Activated CD8-positive, alpha-beta memory T cell treated with anti-CD3 and anti-CD28 coated beads for 1 hour (primary cell): Measurements from ENCODE around the gene ANKRD28.

Experiments used
- DNase-seq, 2 donors: peaks; one replicate each; pipeline ENCODE4 v3.0.0-alpha.2; 2020; ENCODE audit warnings: low read depth in 1 of 2; ENCODE audit errors: extremely low read depth in 1 of 2

The ANKRD28 gene

DNA sequence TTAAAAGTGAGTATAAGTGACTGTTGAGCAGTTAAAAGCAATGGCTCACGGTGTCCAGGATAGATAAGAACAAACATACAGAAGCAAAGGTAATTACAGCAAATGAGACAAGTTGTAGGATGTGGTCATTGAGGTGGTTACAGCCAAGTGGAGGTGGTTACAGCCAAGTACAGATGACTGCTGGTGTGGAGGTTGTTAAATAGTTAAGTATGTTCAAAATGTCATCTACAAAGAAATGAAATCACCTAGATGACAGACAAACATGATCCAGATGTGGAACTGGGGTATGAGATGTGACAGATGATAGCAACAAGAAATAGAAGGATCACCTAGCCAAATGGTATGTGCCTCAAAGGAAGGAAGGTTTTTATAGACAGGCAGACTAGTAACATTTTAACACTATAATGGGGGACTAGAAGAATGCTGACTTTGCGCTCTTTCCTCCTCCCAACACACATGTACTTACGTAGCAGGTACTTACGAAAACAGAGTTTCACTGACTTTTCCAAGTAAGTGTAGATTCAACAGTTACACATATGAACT lies 6.8 kb upstream of the ANKRD28 start:
- DNase-seq: no peak

DNA sequence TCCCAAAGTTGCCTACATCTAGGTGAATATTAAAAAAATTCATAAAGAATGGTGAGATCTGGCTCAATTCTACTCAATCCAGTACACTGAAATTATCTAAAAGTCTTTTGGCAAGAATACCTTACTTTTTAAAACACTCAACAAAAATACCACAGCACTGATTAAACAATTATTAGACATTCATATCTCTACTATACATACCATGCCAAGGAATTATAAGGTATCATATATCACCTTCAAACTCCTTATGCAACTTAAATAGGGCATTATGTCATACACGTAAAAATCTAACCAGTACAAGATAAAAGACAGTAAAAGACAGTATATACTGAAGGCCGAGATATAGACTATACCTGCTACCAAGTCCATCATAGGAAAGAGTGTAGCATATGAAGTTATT lies 6.1 kb upstream of the ANKRD28 start:
- DNase-seq: no peak

DNA sequence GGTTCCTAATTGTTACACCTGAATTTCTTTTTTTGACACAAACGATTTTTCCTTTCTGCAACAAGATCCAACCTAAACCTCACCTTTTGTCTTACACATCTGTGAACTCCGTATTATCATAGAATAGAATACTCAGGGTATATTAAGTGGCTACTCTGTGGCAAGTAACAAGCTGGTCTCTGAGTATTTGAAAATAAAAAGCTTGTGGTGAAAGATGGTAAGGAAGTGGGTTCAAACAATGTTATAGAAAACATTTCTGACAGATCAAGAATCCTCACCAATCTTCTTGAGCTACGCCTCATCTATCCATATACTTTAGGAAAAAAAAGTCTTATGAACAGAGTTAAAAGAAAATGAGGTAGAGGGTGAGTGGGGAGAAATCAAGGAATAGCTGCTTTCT lies 3.5 kb upstream of the ANKRD28 start:
- no peak for DNase-seq

DNA sequence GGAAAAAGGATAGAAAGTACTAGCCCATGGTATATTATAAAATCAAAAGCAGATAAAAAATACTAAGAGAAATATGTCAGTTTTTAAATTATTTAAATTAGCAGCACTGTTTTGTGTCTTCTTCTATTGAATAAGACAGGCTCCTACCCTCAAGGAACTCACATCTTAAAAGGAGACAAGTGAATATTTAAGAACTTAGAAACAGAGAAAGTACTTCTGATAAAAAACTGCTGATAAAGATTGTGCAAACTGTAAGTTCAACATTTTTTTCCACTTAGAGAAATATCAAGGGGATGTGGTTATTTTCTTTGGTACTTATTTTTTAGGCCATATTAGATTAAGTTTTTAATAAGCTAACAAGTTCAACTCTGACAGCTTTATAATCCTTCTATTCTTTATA lies 3.0 kb upstream of the ANKRD28 start:
- no peak for DNase-seq

DNA sequence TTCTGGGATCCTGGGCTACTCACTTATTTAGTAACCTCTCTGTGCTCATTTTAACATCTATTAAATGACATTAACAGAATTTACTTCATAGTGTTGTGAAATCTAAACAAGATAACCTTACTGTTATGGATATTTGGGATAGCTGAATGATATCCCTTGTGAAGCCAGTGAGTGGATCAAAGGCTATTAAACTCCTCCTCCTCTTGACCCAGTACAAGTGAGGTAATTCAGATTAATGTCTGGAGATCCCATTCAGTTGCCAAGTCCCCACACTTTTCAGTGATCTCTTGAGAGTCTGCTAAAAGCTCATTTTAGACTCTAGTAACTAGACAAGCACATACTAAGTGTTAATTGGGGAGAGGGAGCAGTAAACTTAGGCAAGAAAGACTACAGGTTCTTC lies 2.5 kb upstream of the ANKRD28 start:
- no peak for DNase-seq

DNA sequence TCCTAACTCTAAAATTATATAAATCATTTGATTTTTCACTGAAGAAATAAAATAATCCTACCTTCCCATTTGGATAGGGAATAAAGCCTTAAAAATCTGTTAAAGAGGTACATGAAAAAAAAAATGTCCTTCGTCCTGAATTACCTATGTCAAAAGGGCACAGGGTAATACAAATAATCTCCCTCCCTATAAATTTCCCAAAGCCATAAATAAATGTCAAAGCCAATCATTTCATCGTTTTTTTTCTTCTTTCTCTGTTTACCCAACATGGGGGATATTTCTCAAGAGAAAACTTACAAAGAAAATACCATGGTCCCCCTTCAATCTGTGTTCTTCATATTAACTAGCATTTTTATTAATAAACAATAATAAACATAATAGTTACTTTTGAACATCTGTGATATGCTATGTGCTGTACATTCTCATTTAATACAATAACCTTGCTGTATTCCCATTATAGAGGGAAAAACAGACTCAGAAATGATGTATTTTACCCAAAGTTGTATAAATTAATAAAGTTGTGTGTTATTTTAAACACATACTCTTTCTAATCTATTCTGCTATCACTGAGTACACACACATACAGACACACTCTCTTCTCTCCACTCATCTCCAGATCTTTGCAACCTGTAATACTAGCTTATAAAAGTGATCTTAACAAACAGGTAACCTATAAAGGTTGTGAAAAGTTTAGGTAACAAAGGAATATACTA lies 910 bp upstream of the ANKRD28 start:
- no peak for DNase-seq

DNA sequence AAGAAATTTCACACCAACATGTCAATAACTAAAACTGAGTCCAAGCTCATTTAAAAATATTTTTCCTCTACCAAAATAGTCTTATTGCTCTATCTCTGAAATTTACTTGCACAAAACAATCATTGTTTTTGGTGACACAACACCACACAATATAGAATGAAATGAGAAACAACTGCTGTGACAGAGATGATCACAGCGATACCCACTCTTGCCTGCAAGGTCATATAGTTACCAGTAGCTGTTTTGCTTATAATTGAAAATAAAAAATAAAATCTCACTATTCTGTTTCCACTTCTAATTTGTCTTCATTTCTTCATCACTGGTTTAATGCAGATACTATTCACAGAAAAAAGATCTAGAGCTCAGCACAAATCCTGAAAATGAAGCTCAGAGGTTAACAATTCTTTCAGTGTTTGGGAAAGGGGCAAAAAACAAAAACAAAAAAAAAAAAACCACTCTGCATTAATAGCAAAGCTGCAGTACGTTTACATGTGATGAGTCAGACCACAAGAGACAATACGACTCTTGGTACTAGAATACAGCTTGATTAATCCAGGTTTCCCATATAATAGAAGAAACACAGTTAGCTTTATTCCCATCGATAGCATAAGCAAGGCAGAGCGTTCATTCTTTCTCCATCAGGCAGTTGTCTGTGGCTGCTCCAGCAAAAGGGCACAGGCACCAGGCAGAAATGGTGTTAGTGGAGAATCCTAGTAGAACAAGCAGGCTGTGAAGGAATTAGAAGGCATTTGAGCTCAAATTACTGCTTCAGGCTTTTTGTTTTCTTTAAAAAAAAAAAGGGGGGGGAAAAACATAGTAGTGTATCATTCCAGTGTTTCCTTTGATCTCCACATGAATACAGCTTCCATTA lies 773 bp downstream of the ANKRD28 start:
- no peak for DNase-seq

DNA sequence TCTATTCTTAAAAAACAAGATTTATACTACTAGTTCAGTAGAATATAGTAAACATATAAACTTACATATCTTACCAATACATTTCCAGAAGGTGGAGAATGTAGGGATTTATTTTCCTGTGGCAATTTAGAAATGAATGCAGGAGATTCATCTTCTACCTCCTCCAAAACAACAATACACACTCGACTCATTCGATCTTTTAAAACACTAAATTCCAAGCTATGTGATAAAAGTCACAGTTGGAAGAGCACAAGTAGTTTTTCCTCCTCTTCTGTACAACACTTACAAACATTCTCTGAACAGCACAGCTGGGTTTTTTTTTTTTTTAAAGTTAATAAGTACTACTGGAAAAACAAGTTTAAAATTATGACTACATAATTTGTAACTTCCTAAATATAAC lies 1.4 kb downstream of the ANKRD28 start:
- no peak for DNase-seq

DNA sequence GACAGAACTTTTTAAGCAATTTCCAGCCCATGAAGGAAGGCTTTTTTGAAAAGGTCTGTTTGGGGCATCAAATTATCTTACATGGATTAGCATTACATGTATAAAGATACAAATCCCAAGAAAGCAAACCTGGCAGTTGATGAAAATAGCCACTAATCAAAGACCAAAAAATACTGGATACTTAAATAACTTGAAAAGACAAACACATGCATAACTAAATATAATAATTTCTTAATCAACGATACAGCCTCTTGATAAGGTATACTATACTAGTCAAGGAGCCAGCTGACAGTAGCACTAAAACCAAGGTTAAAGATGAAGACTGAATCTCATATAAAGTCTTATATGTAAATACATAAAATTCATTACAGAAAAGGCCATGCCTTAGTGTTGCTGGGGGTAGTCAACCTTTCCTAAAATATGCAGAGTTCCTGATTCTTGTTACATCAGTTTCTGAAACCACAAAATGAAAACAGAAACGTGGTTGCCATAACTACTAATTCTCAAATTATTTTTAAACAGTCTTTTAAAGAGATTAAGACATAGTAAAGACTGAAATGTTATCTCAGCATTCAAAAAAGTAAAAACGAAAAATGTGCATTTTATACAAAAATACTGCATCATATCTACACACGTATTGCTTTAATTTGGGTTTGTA lies 2.0 kb downstream of the ANKRD28 start:
- no peak for DNase-seq

DNA sequence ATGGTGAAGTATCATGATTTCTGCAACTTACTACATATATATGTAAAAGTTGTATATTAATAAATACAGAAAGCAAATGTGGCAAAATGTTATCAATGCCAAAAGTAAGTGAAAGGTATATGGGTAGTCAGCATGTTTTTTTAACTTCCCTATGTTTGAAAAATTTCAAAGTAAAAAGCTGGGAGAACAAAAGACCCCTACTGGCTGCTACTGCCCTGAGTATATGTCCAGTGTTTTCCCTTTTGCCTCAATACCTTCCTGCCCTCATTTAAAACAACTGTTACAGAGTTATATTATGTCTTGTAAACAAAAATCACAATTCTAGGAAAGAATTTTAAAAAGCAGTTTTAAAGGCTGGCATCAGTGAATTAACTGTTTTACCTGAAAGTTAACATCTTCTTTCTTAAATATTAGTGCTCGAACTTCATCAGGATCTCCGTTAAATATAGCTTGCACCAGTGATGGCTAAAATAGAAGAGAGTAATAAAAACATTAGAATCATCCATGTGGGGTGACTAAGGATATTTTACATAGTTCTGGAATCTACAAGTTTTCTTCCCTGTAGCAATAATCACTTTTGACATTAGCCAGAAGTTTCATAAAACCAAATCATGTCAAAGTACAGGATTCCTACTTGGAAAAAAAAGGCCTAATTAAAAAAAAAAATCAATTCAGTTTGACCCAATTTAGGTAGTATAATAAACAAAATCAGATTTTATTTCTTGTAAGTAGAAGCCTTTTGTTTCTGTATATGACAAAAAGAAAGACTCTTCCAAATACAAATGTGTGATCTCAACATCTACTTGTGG lies 2.7 kb downstream of the ANKRD28 start:
- no peak for DNase-seq

DNA sequence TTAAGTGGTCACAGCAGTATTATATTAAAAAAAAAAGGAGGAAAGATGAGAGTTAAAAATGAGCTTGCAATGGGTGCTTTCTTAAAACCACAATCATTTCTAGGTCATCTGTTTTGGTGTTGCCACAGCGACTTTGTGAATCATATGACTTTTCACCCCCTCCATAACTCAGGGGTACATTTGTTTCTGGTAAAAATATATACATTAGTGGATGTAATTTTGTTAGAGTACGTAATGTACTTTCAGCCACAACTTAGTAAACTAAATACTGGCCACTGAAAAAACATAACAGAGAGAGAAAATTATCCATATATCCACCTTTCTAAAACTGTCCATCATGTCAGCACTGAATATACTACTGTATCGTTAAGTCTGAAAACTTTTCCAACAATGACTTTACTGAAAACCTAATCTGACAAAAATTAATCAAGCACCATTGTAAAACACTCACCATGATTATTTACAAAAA lies 3.4 kb downstream of the ANKRD28 start:
- no peak for DNase-seq

DNA sequence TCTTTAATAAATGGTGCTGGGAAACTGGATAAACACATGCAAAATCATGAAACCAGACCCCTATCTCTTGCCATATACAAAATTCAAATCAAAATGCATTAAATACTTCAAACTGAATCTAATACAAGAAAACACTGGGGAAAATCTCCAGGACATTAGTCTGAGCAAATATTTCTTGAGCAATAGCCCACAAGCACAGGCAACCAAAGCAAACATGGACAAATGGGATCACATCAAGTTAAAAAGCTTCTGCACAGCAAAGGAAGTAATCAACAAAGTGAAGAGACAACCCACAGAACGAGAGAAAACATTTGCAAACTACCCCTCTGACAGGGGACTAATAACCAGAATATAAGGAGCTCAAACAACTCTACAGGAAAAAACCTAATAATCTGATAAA lies 6.3 kb downstream of the ANKRD28 start:
- DNase-seq: no peak

DNA sequence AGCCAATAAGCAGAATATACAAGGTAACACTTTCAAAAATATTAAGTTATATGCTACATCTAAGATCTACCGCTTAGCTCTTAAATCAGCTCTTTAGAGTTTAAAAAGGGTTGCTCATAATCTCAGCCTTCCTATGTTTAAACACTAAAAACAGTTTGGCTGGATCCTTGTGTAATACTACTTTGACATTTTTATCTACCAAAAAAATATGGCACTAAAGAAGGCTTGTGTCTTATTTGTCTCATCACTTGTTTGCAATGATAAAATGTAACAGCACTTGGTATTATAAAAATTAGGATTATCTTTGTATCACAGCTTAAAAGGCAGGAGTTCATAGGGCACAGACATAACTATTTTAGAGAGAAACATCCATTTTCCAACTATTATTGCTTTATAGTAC lies 9.8 kb downstream of the ANKRD28 start:
- DNase-seq: no peak

DNA sequence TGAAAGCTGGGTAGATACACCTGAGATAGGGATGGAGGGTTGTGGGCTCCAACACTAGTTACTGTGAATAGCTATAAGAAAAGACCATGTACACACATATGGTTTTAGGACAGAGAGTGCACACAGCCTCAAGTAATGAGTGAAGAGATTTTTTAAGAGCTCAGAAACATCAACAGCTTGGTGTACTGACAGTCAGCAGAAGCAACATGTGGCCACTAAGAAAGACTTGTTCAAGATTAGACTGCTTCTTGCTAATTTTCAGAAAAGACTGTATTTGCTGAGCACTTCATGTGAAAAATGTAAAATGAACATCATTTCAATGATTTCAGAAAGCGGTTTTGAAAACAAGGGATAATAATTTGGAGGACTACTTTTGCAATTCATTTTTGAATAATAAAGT lies 10.3 kb downstream of the ANKRD28 start:
- DNase-seq: no peak

DNA sequence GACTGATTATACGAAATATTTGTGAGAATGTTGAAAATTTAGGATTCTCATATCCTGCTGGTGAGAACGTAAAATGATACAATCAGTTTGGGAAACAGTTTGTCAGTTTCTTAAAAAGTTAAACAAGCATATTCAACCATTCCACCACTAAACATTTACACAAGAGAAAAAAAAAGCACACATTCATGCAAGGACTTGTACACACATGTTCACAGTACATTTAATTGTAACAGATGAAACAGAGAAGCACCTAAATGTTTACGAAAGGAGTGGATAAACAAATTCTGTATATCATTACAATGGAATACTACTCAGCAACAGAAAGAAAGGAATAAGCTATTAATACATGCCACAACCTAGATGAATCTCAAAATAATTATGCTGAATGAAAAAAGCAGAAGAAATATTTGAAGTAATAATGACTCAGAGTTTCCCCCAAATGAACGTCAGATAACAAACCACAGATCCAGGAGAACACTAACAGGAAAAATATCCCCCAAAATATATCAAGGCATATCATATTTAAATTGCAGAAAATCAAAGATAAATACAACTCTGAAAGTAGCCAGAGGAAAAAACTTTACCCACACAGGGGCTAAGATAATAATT lies 14.3 kb downstream of the ANKRD28 start:
- no peak for DNase-seq

DNA sequence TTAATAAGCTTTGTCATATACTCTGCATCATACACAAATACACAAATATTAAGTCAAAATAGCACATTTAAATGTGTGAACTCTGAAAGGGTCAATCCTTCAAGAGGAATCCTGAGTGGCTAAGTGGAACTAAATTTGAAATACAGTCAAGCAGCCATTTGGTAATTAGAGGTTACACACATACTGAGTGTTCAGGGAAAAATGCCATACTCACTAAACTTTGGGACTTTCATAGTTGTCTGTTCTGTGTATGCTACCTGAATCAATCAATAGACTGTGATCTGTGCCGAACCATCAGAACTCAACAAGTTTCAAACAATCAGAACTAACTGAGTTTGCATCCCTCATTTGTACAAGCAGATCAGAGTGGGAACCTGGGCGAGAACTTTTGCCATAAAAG lies 15.3 kb downstream of the ANKRD28 start:
- DNase-seq: no peak

DNA sequence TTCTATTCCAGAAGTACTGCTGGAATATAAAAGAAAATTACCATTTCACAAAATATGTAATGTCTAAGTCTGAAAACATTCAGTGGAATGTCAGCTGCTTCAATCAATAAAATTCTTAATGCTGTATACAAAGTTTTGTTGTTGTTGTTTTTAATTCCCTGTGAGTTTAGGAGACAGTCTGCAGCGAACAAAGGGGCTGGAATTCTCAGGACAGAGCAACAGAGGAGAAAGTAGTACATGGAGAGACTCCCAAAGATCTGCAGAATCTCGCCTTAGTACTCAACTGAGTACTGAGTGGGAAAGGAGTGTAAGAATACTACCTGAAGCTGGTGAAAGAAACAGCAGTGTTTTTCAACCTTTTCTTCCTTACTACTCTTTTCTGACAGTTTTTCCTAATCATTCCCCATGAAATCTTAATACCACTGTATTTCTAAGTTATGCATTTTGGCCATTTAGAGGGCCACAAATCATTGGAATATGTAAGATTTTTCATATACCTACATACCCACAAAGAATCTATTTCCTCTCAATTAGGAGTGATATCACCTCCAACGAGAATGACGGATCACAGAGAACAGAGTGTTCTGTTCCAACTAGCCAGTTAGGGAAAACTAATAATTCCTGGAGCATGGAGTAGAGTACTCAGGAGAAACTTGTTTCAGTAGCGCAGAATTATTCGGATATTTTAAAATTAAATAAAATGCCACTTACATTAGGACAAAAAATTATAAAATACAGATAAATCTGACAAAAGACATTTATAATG lies 16.0 kb downstream of the ANKRD28 start:
- DNase-seq: no peak

DNA sequence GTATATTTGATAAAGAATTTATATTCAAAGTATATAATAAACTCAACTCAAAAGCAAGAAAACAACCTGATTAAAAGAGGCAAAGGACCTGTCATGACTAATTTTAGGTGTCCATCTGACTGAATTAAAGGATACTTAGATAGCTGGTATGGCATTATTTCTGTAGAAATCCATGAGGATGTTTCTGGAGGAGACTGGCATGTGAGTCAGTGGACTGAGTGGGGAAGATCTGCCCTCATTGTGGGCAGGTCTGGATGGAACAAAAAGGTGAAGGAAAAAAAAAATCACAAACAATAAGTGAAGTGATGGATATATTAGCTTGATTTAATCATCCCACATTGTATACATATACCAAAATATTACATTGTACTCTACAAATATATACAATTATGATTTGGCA lies 16.6 kb downstream of the ANKRD28 start:
- no peak for DNase-seq

DNA sequence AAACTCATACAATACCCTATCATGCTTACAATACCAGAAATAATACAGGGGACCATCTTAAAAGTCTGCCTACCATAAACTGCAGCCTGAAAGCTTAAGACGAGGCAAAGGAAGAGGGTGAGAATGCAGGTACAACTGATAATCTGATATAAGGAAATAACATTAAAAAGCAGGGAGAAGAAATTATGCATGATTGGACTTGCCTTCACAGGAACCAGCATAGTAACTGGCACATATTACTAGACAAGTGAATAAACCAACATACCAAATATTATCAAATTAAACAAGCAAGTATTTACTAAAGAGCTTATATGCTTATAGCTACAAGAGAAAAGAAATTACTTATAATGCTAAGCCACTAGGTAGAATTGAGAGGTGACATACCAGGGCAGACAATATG lies 18.7 kb downstream of the ANKRD28 start:
- DNase-seq: no peak
